GM23338 (cell line): ENCODE data around the gene FERMT3. TPM values are rescaled to one million over a fixed set of nuclear protein-coding genes. Genes with fewer than 3 reads are reported as not detected.

ENCODE experiments used
- ATAC-seq: fragments of 200-7000 bp; cut with Tn5 transposase; 3 replicates; pipeline ENCODE4 v1.9.1; 2020
- DNase-seq: peaks from one replicate; pipeline ENCODE4 v3.0.0-alpha.2; 2015; ENCODE audit warnings: low spot score
- H2AFZ ChIP-seq: fragments of 200-600 bp; sonication (generic); 2 replicates; pipeline ENCODE4 v1.8.0; 2016; ENCODE audit warnings: antibody characterized with exemption, mild to moderate bottlenecking, moderate library complexity
- H3F3A ChIP-seq: fragments of 200-600 bp; sonication (generic); replicated peaks from 2 replicates; pipeline ENCODE4 v1.8.0; 2017; ENCODE audit warnings: antibody characterized with exemption, mixed run types, low read depth
- H3K27ac ChIP-seq: fragments of 200-600 bp; sonication (generic); 2 replicates; pipeline ENCODE4 v1.6.1; 2016; ENCODE audit warnings: low read depth
- H3K27me3 ChIP-seq: fragments of 200-600 bp; sonication (generic); 2 replicates; pipeline ENCODE4 v1.8.0; 2016; ENCODE audit warnings: mild to moderate bottlenecking, mixed run types, moderate library complexity; ENCODE audit not compliant: insufficient read depth
- H3K36me3 ChIP-seq: fragments of 200-600 bp; sonication (generic); 2 replicates; pipeline ENCODE4 v1.8.0; 2016; ENCODE audit warnings: mild to moderate bottlenecking; ENCODE audit not compliant: insufficient read depth
- H3K4me1 ChIP-seq: fragments of 200-600 bp; sonication (generic); 2 replicates; pipeline ENCODE4 v1.8.0; 2016; ENCODE audit warnings: mild to moderate bottlenecking, moderate library complexity; ENCODE audit not compliant: insufficient read depth
- H3K4me2 ChIP-seq: fragments of 200-600 bp; sonication (generic); 2 replicates; pipeline ENCODE4 v1.7.1; 2017; ENCODE audit warnings: mixed run types
- H3K4me3 ChIP-seq: fragments of 200-600 bp; sonication (generic); 2 replicates; pipeline ENCODE4 v1.6.1; 2016; ENCODE audit warnings: mixed run types
- H3K79me2 ChIP-seq: fragments of 200-600 bp; sonication (generic); replicated peaks from 2 replicates; pipeline ENCODE4 v1.8.0; 2017; ENCODE audit warnings: mild to moderate bottlenecking; ENCODE audit not compliant: insufficient read depth
- H3K9me2 ChIP-seq: fragments of 200-600 bp; sonication (generic); 2 replicates; pipeline ENCODE4 v1.8.0; 2017; ENCODE audit not compliant: insufficient read depth
- H4K20me1 ChIP-seq: fragments of 200-600 bp; sonication (generic); replicated peaks from 2 replicates; pipeline ENCODE4 v1.8.0; 2017; ENCODE audit warnings: mild to moderate bottlenecking; ENCODE audit not compliant: insufficient read depth
- H3K27ac Mint-ChIP-seq: 2 replicates; pipeline ENCODE4 v1.8.0; 2020; ENCODE audit warnings: inconsistent platforms, mild to moderate bottlenecking, moderate library complexity, mixed read lengths
- H3K27me3 Mint-ChIP-seq: 3 replicates; pipeline ENCODE4 v1.8.0; 2022; ENCODE audit warnings: low read depth, mild to moderate bottlenecking, moderate library complexity, mixed read lengths, inconsistent platforms; ENCODE audit not compliant: insufficient read depth, poor library complexity
- H3K36me3 Mint-ChIP-seq: 3 replicates; pipeline ENCODE4 v1.8.0; 2021; ENCODE audit warnings: low read depth, mild to moderate bottlenecking, inconsistent platforms, moderate library complexity, mixed read lengths
- H3K4me1 Mint-ChIP-seq: 3 replicates; pipeline ENCODE4 v1.8.0; 2020; ENCODE audit warnings: mild to moderate bottlenecking, inconsistent platforms, mixed read lengths
- H3K4me3 Mint-ChIP-seq: 3 replicates; pipeline ENCODE4 v1.8.0; 2021; ENCODE audit warnings: moderate library complexity, mild to moderate bottlenecking, inconsistent platforms, mixed read lengths
- H3K9me3 Mint-ChIP-seq: 3 replicates; pipeline ENCODE4 v1.8.0; 2020; ENCODE audit warnings: moderate library complexity, mild to moderate bottlenecking, inconsistent platforms, mixed read lengths
- EZH2 ChIP-seq: fragments of 200-600 bp; sonication (generic); IDR thresholded peaks from one replicate; pipeline ENCODE4 v1.8.0; 2017; ENCODE audit warnings: antibody characterized with exemption, mild to moderate bottlenecking, low read depth; ENCODE audit not compliant: unreplicated experiment
- EZH2phosphoT487 ChIP-seq: fragments of 200-600 bp; sonication (generic); IDR thresholded peaks from one replicate; pipeline ENCODE4 v1.8.1; 2018; ENCODE audit warnings: antibody characterized with exemption; ENCODE audit not compliant: unreplicated experiment
- JUNB ChIP-seq: IDR thresholded peaks from one replicate; pipeline ENCODE4 v1.6.1; 2016; ENCODE audit warnings: antibody characterized with exemption; ENCODE audit not compliant: unreplicated experiment
- NANOG ChIP-seq: IDR thresholded peaks from 2 replicates; pipeline ENCODE4 v1.6.1; 2016; ENCODE audit warnings: antibody characterized with exemption, borderline replicate concordance
- POLR2AphosphoS5 ChIP-seq: IDR thresholded peaks from 2 replicates; pipeline ENCODE4 v1.6.1; 2016; ENCODE audit warnings: antibody characterized with exemption, low read depth
- STAT1 ChIP-seq: IDR thresholded peaks from one replicate; pipeline ENCODE4 v1.6.1; 2016; ENCODE audit warnings: antibody characterized with exemption; ENCODE audit not compliant: unreplicated experiment
- ZNF114 ChIP-seq: fragments of 250-450 bp; sonication (Bioruptor Pico); IDR thresholded peaks from 2 replicates; pipeline ENCODE4 v1.5.0; 2020; ENCODE audit warnings: mild to moderate bottlenecking, moderate library complexity
- ZNF331 ChIP-seq: fragments of 250-450 bp; sonication (Bioruptor Pico); IDR thresholded peaks from 2 replicates; pipeline ENCODE4 v1.5.0; 2020; ENCODE audit warnings: low read depth, mild to moderate bottlenecking, moderate library complexity
- polyA plus RNA-seq: library from polyadenylated mRNA; unstranded; fragments of >200 nt; fragmentation: Nextera tagmentation; extraction: Ambion mirVana; gene quantifications from 2 replicates; pipeline ENCODE4 v1.2.1, GENCODE V29; 2016
- total RNA-seq: library from RNA; depleted of rRNA; stranded (reverse); fragments of >200 nt; shearing (Covaris generic); gene quantifications from 2 replicates; pipeline ENCODE4 v1.2.3, GENCODE V29; 2014
- TF ChIP-seq, protein P1 (sequence below): fragments of 250-450 bp; sonication (Bioruptor Pico); IDR thresholded peaks from 2 replicates; pipeline ENCODE4 v1.5.0; 2020; ENCODE audit warnings: mild to moderate bottlenecking, moderate library complexity
- TF ChIP-seq, protein P2 (sequence below): IDR thresholded peaks from one replicate; pipeline ENCODE4 v1.6.1; 2018; ENCODE audit warnings: antibody characterized with exemption; ENCODE audit not compliant: unreplicated experiment

The FERMT3 gene
- total and polyA plus RNA-seq, 2 experiments from 2014 or later: 1.5 to 1.6 TPM

DNA sequence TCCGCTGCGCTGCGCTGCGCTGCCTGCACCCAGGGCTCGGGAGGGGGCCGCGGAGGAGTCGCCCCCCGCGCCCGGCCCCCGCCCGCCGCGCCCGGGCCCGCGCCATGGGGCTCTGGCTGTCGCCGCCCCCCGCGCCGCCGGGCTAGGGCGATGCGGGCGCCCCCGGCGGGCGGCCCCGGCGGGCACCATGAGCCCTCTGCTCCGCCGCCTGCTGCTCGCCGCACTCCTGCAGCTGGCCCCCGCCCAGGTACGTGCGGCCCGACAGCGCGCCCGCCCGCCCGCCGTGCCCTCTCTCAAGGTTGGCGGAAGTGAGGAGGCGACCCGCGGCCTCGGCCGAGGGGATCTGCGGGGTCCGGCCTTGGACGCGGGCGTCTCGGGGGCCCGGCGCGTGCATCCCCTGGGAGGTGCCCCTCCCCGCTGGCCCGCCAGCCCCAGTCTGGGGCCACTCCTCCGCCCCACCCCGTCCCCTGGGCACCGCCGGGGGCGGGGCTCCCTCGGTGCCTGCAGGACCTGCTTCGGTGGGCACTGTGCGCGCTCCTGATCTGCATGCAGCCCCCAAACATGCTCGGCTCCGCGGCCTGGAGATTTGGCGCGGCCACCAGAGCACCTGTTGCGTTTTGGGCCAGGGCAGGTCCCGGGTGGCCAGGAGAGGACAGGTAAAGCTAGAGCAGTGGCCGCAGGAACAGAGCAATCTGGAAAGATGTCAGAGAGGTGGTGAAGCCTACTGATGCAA is 28.3 kb downstream of the FERMT3 start:
- Histone ChIP-seq H4K20me1 (no peaks in the 10 kb centered on the region), H3K4me3 (peak overlapping the region; percentile 77), H3K4me2 (peak overlapping the region; percentile 92), H3F3A (peaks cover 21% of the 10 kb centered on the region), H3K27ac (no peak overlapping the region), H3K79me2 (peaks cover 4% of the 10 kb centered on the region; the same call in 1 of the 2 replicates), H3K27me3 (peaks cover 23% of the 10 kb centered on the region; the same call in 1 of the 2 replicates), H3K36me3 (no peaks in the 10 kb centered on the region), H2AFZ (peak overlapping the region; percentile 63), H3K9me2 (no peaks in the 10 kb centered on the region), H3K4me1 (peaks cover 17% of the 10 kb centered on the region; the same call in 1 of the 2 replicates)
- no peak overlapping the region for H3K27ac Mint-ChIP-seq
- TF ChIP-seq EZH2phosphoT487 (no peak), POLR2AphosphoS5 (peak; percentile 29; the same call in 1 of the 2 replicates)
- ATAC-seq (peak; percentile 19), DNase-seq (peak; percentile 70)
- H3K9me3 Mint-ChIP-seq: no peaks in the 10 kb centered on the region
- H3K36me3 Mint-ChIP-seq: peaks cover 11% of the 10 kb centered on the region
- peak overlapping the region; percentile 83 for H3K4me3 Mint-ChIP-seq
- peaks cover 21% of the 10 kb centered on the region for H3K4me1 Mint-ChIP-seq
- peaks cover 27% of the 10 kb centered on the region for H3K27me3 Mint-ChIP-seq

DNA sequence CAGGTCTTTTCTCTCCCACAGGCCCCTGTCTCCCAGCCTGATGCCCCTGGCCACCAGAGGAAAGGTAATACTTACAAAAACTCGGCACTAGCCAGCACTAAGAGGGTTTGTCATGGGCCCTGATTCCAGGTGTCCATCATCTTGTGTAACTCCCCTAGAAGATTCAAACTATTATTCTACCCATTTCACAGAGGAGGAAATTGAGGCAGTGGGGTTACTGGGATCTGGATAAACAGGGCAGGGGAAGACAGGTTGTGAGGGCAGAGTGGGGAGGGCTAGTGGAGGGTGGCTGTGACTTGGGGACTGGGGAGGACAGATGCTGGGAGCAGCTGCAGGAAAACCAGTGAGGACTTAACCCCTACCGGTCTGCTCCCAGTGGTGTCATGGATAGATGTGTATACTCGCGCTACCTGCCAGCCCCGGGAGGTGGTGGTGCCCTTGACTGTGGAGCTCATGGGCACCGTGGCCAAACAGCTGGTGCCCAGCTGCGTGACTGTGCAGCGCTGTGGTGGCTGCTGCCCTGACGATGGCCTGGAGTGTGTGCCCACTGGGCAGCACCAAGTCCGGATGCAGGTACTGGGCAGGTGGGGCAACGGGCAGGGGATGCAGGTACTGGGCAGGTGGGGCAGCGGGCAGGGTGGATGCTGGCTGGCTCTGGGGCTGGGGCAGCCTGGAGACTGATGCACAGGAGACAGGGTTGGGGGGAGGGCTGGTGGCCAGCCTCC is 29.1 kb downstream of the FERMT3 start:
- Mint-ChIP-seq H3K9me3 (no peaks in the 10 kb centered on the region), H3K27me3 (peaks cover 32% of the 10 kb centered on the region), H3K4me1 (peaks cover 26% of the 10 kb centered on the region), H3K36me3 (peaks cover 11% of the 10 kb centered on the region), H3K27ac (no peak overlapping the region), H3K4me3 (peak overlapping the region; percentile 83)
- no peaks in the 10 kb centered on the region for H3K9me2 ChIP-seq
- H3K4me2 ChIP-seq: peak overlapping the region; percentile 92
- H3F3A ChIP-seq: peaks cover 27% of the 10 kb centered on the region
- H3K4me1 ChIP-seq: peaks cover 22% of the 10 kb centered on the region; the same call in 1 of the 2 replicates
- H3K27ac ChIP-seq: no peak overlapping the region
- H3K79me2 ChIP-seq: peaks cover 4% of the 10 kb centered on the region; the same call in 1 of the 2 replicates
- peaks cover 23% of the 10 kb centered on the region; the same call in 1 of the 2 replicates for H3K27me3 ChIP-seq
- DNase-seq (no peak), ATAC-seq (no peak)
- no peaks in the 10 kb centered on the region for H3K36me3 ChIP-seq
- H4K20me1 ChIP-seq: no peaks in the 10 kb centered on the region
- H3K4me3 ChIP-seq: peak overlapping the region; percentile 77
- peak overlapping the region; percentile 63; the same call in 1 of the 2 replicates for H2AFZ ChIP-seq
- TF ChIP-seq NANOG (no peak), ZNF331 (CRISPR knock-in tag) (no peak), EZH2phosphoT487 (no peak), JUNB (no peak), ZNF114 (CRISPR knock-in tag) (no peak), STAT1 (no peak), EZH2 (no peak), POLR2AphosphoS5 (no peak)
- TF ChIP-seq, protein P1, sequence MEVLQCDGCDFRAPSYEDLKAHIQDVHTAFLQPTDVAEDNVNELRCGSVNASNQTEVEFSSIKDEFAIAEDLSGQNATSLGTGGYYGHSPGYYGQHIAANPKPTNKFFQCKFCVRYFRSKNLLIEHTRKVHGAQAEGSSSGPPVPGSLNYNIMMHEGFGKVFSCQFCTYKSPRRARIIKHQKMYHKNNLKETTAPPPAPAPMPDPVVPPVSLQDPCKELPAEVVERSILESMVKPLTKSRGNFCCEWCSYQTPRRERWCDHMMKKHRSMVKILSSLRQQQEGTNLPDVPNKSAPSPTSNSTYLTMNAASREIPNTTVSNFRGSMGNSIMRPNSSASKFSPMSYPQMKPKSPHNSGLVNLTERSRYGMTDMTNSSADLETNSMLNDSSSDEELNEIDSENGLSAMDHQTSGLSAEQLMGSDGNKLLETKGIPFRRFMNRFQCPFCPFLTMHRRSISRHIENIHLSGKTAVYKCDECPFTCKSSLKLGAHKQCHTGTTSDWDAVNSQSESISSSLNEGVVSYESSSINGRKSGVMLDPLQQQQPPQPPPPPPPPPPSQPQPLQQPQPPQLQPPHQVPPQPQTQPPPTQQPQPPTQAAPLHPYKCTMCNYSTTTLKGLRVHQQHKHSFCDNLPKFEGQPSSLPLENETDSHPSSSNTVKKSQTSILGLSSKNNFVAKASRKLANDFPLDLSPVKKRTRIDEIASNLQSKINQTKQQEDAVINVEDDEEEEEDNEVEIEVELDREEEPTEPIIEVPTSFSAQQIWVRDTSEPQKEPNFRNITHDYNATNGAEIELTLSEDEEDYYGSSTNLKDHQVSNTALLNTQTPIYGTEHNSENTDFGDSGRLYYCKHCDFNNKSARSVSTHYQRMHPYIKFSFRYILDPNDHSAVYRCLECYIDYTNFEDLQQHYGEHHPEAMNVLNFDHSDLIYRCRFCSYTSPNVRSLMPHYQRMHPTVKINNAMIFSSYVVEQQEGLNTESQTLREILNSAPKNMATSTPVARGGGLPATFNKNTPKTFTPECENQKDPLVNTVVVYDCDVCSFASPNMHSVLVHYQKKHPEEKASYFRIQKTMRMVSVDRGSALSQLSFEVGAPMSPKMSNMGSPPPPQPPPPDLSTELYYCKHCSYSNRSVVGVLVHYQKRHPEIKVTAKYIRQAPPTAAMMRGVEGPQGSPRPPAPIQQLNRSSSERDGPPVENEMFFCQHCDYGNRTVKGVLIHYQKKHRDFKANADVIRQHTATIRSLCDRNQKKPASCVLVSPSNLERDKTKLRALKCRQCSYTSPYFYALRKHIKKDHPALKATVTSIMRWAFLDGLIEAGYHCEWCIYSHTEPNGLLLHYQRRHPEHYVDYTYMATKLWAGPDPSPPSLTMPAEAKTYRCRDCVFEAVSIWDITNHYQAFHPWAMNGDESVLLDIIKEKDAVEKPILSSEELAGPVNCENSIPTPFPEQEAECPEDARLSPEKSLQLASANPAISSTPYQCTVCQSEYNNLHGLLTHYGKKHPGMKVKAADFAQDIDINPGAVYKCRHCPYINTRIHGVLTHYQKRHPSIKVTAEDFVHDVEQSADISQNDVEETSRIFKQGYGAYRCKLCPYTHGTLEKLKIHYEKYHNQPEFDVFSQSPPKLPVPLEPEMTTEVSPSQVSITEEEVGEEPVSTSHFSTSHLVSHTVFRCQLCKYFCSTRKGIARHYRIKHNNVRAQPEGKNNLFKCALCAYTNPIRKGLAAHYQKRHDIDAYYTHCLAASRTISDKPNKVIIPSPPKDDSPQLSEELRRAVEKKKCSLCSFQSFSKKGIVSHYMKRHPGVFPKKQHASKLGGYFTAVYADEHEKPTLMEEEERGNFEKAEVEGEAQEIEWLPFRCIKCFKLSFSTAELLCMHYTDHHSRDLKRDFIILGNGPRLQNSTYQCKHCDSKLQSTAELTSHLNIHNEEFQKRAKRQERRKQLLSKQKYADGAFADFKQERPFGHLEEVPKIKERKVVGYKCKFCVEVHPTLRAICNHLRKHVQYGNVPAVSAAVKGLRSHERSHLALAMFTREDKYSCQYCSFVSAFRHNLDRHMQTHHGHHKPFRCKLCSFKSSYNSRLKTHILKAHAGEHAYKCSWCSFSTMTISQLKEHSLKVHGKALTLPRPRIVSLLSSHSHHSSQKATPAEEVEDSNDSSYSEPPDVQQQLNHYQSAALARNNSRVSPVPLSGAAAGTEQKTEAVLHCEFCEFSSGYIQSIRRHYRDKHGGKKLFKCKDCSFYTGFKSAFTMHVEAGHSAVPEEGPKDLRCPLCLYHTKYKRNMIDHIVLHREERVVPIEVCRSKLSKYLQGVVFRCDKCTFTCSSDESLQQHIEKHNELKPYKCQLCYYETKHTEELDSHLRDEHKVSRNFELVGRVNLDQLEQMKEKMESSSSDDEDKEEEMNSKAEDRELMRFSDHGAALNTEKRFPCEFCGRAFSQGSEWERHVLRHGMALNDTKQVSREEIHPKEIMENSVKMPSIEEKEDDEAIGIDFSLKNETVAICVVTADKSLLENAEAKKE (CRISPR knock-in tag): no peak
- TF ChIP-seq, protein P2, sequence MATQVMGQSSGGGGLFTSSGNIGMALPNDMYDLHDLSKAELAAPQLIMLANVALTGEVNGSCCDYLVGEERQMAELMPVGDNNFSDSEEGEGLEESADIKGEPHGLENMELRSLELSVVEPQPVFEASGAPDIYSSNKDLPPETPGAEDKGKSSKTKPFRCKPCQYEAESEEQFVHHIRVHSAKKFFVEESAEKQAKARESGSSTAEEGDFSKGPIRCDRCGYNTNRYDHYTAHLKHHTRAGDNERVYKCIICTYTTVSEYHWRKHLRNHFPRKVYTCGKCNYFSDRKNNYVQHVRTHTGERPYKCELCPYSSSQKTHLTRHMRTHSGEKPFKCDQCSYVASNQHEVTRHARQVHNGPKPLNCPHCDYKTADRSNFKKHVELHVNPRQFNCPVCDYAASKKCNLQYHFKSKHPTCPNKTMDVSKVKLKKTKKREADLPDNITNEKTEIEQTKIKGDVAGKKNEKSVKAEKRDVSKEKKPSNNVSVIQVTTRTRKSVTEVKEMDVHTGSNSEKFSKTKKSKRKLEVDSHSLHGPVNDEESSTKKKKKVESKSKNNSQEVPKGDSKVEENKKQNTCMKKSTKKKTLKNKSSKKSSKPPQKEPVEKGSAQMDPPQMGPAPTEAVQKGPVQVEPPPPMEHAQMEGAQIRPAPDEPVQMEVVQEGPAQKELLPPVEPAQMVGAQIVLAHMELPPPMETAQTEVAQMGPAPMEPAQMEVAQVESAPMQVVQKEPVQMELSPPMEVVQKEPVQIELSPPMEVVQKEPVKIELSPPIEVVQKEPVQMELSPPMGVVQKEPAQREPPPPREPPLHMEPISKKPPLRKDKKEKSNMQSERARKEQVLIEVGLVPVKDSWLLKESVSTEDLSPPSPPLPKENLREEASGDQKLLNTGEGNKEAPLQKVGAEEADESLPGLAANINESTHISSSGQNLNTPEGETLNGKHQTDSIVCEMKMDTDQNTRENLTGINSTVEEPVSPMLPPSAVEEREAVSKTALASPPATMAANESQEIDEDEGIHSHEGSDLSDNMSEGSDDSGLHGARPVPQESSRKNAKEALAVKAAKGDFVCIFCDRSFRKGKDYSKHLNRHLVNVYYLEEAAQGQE: no peak
